Measurements from ENCODE around the gene NAMPT.

Gene NAMPT

GRCh38 chr7:106277976-106278375 is 6.8 kb downstream of the NAMPT start:
- no peak for TF ChIP-seq CTCF (IDR thresholded peaks at IDR 0.05)

GRCh38 chr7:106276513-106276912 is 8.3 kb downstream of the NAMPT start:
- no peak for TF ChIP-seq CTCF (IDR thresholded peaks at IDR 0.05)

- no peak for TF ChIP-seq CTCF (IDR thresholded peaks at IDR 0.05)
These were observed 11.6 kb downstream of the NAMPT start for GRCh38 chr7:106273009-106273668.

GRCh38 chr7:106270122-106270977 is 14.4 kb downstream of the NAMPT start:
- TF ChIP-seq CTCF (IDR thresholded peaks at IDR 0.05), result no peak

GRCh38 chr7:106269254-106269961 is 15.4 kb downstream of the NAMPT start:
- TF ChIP-seq CTCF (IDR thresholded peaks at IDR 0.05), result no peak

GRCh38 chr7:106265133-106265532 is 19.6 kb downstream of the NAMPT start:
- TF ChIP-seq CTCF (IDR thresholded peaks at IDR 0.05), result no peak

- no peak for TF ChIP-seq CTCF (IDR thresholded peaks at IDR 0.05)
These were observed 22.4 kb downstream of the NAMPT start for GRCh38 chr7:106262221-106262881.
